DND-41 (cell line): ENCODE results near the gene CTNNA3.

ENCODE experiments used
- ATAC-seq: fragments of 200-7000 bp; cut with Tn5 transposase; 3 replicates; pipeline ENCODE4 v1.9.1; 2021; ENCODE audit warnings: low read depth; ENCODE audit not compliant: insufficient read depth
- DNase-seq: peaks from one replicate; pipeline ENCODE4 v3.0.0-alpha.2; 2020
- H2AFZ ChIP-seq: 2 replicates; pipeline ENCODE4 v1.6.0; 2012; ENCODE audit warnings: low read depth, low read length
- H3K27ac ChIP-seq: 2 replicates; pipeline ENCODE4 v1.5.1; 2012; ENCODE audit warnings: low read length, inconsistent platforms
- H3K27me3 ChIP-seq: fragments of 200-600 bp; sonication (generic); 2 replicates; pipeline ENCODE4 v1.6.0; 2012; ENCODE audit warnings: low read length, mild to moderate bottlenecking, inconsistent platforms; ENCODE audit not compliant: insufficient read depth, poor library complexity
- H3K36me3 ChIP-seq: 2 replicates; pipeline ENCODE4 v1.5.1; 2012; ENCODE audit warnings: low read length, inconsistent platforms; ENCODE audit not compliant: insufficient read depth
- H3K4me1 ChIP-seq: 2 replicates; pipeline ENCODE4 v1.5.1; 2012; ENCODE audit warnings: mild to moderate bottlenecking, low read length; ENCODE audit not compliant: insufficient read depth
- H3K4me2 ChIP-seq: 2 replicates; pipeline ENCODE4 v1.6.0; 2012; ENCODE audit warnings: mild to moderate bottlenecking, moderate library complexity, low read length, inconsistent platforms; ENCODE audit not compliant: insufficient read depth
- H3K4me3 ChIP-seq, 2 experiments: fragments of 200-600 bp in 1 of 2; shearing (Covaris generic) in 1 of 2; 2 replicates each; pipeline ENCODE4 v1.5.1; 2012 to 2016; ENCODE audit warnings: inconsistent platforms in 2 of 2, low read length in 2 of 2, mild to moderate bottlenecking in 2 of 2, low read depth in 1 of 2, moderate library complexity in 1 of 2
- H3K79me2 ChIP-seq: 2 replicates; pipeline ENCODE4 v1.6.0; 2012; ENCODE audit warnings: low read length, inconsistent platforms; ENCODE audit not compliant: insufficient read depth
- H3K9ac ChIP-seq: 2 replicates; pipeline ENCODE4 v1.6.0; 2012; ENCODE audit warnings: low read depth, mild to moderate bottlenecking, inconsistent platforms, low read length, moderate library complexity
- H3K9me3 ChIP-seq: 2 replicates; pipeline ENCODE4 v1.5.1; 2012; ENCODE audit warnings: low read length, moderate library complexity, mild to moderate bottlenecking, inconsistent platforms; ENCODE audit not compliant: insufficient read depth, severe bottlenecking
- H4K20me1 ChIP-seq: 2 replicates; pipeline ENCODE4 v1.6.0; 2012; ENCODE audit warnings: low read length; ENCODE audit not compliant: insufficient read depth
- CTCF ChIP-seq: IDR thresholded peaks from 2 replicates; pipeline ENCODE4 v1.5.1; 2012; ENCODE audit warnings: borderline replicate concordance, low read length, moderate library complexity, mild to moderate bottlenecking; ENCODE audit not compliant: poor library complexity, severe bottlenecking; ENCODE audit errors: extremely low read depth
- EZH2 ChIP-seq: IDR thresholded peaks from 3 replicates; pipeline ENCODE4 v1.6.1; 2012; ENCODE audit warnings: borderline replicate concordance, low read depth, mild to moderate bottlenecking, moderate library complexity, low read length, inconsistent platforms; ENCODE audit not compliant: severe bottlenecking

Gene CTNNA3

GRCh38 chr10:67618116-67618515 is 77.9 kb downstream of the CTNNA3 start:
- DNase-seq (no peak), ATAC-seq (no peak)
- H3K4me2 ChIP-seq: no peak overlapping the region
- no peak overlapping the region for H3K4me3 ChIP-seq
- no peaks in the 10 kb centered on the region for H3K9me3 ChIP-seq
- H3K27me3 ChIP-seq: peaks cover 19% of the 10 kb centered on the region
- H3K27ac ChIP-seq: no peak overlapping the region
- H3K79me2 ChIP-seq: no peaks in the 10 kb centered on the region
- TF ChIP-seq CTCF (no peak), EZH2 (no peak)
- H2AFZ ChIP-seq: no peak overlapping the region
- no peaks in the 10 kb centered on the region for H4K20me1 ChIP-seq
- H3K36me3 ChIP-seq: no peaks in the 10 kb centered on the region
- no peak overlapping the region for H3K9ac ChIP-seq
- peaks cover under 1% of the 10 kb centered on the region; the same call in 1 of the 2 replicates for H3K4me1 ChIP-seq

- peak; percentile 100 for ATAC-seq
- Histone ChIP-seq H3K79me2 (no peaks in the 10 kb centered on the region), H3K4me1 (peaks cover 6% of the 10 kb centered on the region), H4K20me1 (no peaks in the 10 kb centered on the region), H3K27me3 (peaks cover 17% of the 10 kb centered on the region), H3K4me3 (no peak overlapping the region), H3K9ac (no peak overlapping the region), H3K4me2 (no peak overlapping the region), H3K9me3 (no peaks in the 10 kb centered on the region), H3K36me3 (no peaks in the 10 kb centered on the region), H2AFZ (no peak overlapping the region), H3K27ac (no peak overlapping the region)
- peak; percentile 60 for DNase-seq
- TF ChIP-seq EZH2 (no peak), CTCF (no peak)
These were observed 83.1 kb downstream of the CTNNA3 start for GRCh38 chr10:67612577-67613537.

DNA sequence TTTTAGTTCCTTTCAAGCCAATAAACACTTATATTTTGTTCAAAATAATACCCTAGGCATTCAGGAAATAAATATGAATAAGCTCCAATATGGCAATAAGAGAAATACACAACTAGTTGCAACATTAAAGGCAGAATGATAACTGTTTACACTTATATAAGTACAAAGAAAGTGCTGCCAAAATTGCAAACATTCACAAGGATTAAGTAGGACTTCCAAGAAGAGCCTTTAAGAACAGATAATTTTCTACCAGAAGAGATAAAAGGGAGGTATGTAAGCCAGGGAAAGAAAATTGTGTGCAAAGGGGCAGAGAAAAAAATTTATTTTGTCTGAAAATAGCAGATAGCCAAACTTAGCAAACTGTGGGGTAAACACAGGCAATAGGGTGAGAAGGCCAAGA is 83.8 kb downstream of the CTNNA3 start:
- no peak for ATAC-seq
- Histone ChIP-seq H3K27ac (no peak overlapping the region), H3K79me2 (no peaks in the 10 kb centered on the region), H2AFZ (no peak overlapping the region), H3K9ac (no peak overlapping the region), H3K4me3 (no peak overlapping the region), H3K4me2 (no peak overlapping the region), H3K9me3 (no peaks in the 10 kb centered on the region), H3K36me3 (no peaks in the 10 kb centered on the region), H3K27me3 (peaks cover 16% of the 10 kb centered on the region), H4K20me1 (no peaks in the 10 kb centered on the region), H3K4me1 (peaks cover 6% of the 10 kb centered on the region)
- no peak for DNase-seq
- no peak for TF ChIP-seq EZH2
- TF ChIP-seq CTCF: no peak
